HG02610 (cell line): ENCODE results near the gene TFCP2L1.
"Not testable (repeated sequence)": the region's sequence is repeated elsewhere in the genome, so short reads cannot be mapped to it uniquely, and the experiment has no call there.

Source experiments
- ATAC-seq: cut with Tn5 transposase; IDR thresholded peaks from one replicate; pipeline ENCODE4 v1.9.1; 2021; ENCODE audit warnings: mild to moderate bottlenecking, moderate library complexity; ENCODE audit not compliant: unreplicated experiment

Gene TFCP2L1

GRCh38 chr2:121227381-121228144 is 57.4 kb downstream of the TFCP2L1 start:
- ATAC-seq = not testable (repeated sequence)

- not testable (repeated sequence) for ATAC-seq
Measured at GRCh38 chr2:121225681-121226080, 59.3 kb downstream of the TFCP2L1 start.

- ATAC-seq = no peak
Measured at GRCh38 chr2:121220995-121221394, 64.0 kb downstream of the TFCP2L1 start.

GRCh38 chr2:121219866-121220265 is 65.1 kb downstream of the TFCP2L1 start:
- ATAC-seq = no peak

GRCh38 chr2:121218386-121218938 is 66.5 kb downstream of the TFCP2L1 start:
- ATAC-seq = no peak

GRCh38 chr2:121217627-121218026 is 67.4 kb downstream of the TFCP2L1 start:
- ATAC-seq = no peak

GRCh38 chr2:121214296-121214695 is 70.7 kb downstream of the TFCP2L1 start:
- ATAC-seq = no peak

GRCh38 chr2:121213386-121213785 is 71.6 kb downstream of the TFCP2L1 start:
- ATAC-seq = no peak

- ATAC-seq = no peak
Measured at GRCh38 chr2:121212661-121213325, 72.2 kb downstream of the TFCP2L1 start.

GRCh38 chr2:121211689-121212151 is 73.3 kb downstream of the TFCP2L1 start:
- ATAC-seq = no peak

- ATAC-seq = no peak
Measured at GRCh38 chr2:121211251-121211650, 73.8 kb downstream of the TFCP2L1 start.

- no peak for ATAC-seq
Measured at GRCh38 chr2:121210691-121211090, 74.3 kb downstream of the TFCP2L1 start.

- no peak for ATAC-seq
Measured at GRCh38 chr2:121209014-121209610, 75.9 kb downstream of the TFCP2L1 start.

- ATAC-seq = no peak
Measured at GRCh38 chr2:121207494-121207893, 77.5 kb downstream of the TFCP2L1 start.

- no peak for ATAC-seq
Measured at GRCh38 chr2:121205321-121205942, 79.6 kb downstream of the TFCP2L1 start.

GRCh38 chr2:121203591-121204249 is 81.3 kb downstream of the TFCP2L1 start:
- no peak for ATAC-seq

- no peak for ATAC-seq
Measured at GRCh38 chr2:121202541-121203310, 82.3 kb downstream of the TFCP2L1 start.

GRCh38 chr2:121201796-121202195 is 83.2 kb downstream of the TFCP2L1 start:
- no peak for ATAC-seq

- no peak for ATAC-seq
Measured at GRCh38 chr2:121200419-121201315, 84.3 kb downstream of the TFCP2L1 start.
